HepG2 (cell line): ENCODE measurements around the gene ARHGEF16.

ENCODE experiments used
- CBX5 ChIP-seq: sonication (generic); formaldehyde crosslinking; IDR thresholded peaks from 2 replicates; pipeline ENCODE4 v1.4.0; 2020; ENCODE audit warnings: missing genetic modification reagents, borderline replicate concordance
- CEBPB ChIP-seq: IDR thresholded peaks from 2 replicates; pipeline ENCODE4 v1.6.1; 2011; ENCODE audit warnings: low read depth, low read length, improper control_type of control experiment, borderline replicate concordance
- E2F1 ChIP-seq: sonication (generic); formaldehyde crosslinking; IDR thresholded peaks from 2 replicates; pipeline ENCODE4 v1.5.0; 2020; ENCODE audit warnings: missing genetic modification reagents
- FOXJ3 ChIP-seq: sonication (generic); formaldehyde crosslinking; IDR thresholded peaks from 2 replicates; pipeline ENCODE4 v1.4.0; 2020; ENCODE audit warnings: missing genetic modification reagents, mild to moderate bottlenecking, borderline replicate concordance
- HIVEP1 ChIP-seq: sonication (generic); formaldehyde crosslinking; IDR thresholded peaks from 2 replicates; pipeline ENCODE4 v1.4.0; 2020; ENCODE audit warnings: mild to moderate bottlenecking, missing genetic modification reagents
- KAT7 ChIP-seq: IDR thresholded peaks from 2 replicates; pipeline ENCODE4 v1.6.1; 2018; ENCODE audit warnings: borderline replicate concordance, missing compliant biosample characterization
- SNRNP70 ChIP-seq: fragments of 200-400 bp; formaldehyde crosslinking; IDR thresholded peaks from 2 replicates; pipeline ENCODE4 v1.6.1; 2017; ENCODE audit warnings: mild to moderate bottlenecking, low read depth, low read length, moderate library complexity
- ZNF24 ChIP-seq: fragments of 450-650 bp; IDR thresholded peaks from 2 replicates; pipeline ENCODE4 v1.6.1; 2017; ENCODE audit warnings: antibody characterized with exemption, mild to moderate bottlenecking
- ZNF264 ChIP-seq: sonication (generic); formaldehyde crosslinking; IDR thresholded peaks from 2 replicates; pipeline ENCODE4 v1.4.0; 2020; ENCODE audit warnings: missing genetic modification reagents
- ZNF274 ChIP-seq: sonication (generic); formaldehyde crosslinking; IDR thresholded peaks from 2 replicates; pipeline ENCODE4 v1.5.1; 2020; ENCODE audit warnings: mild to moderate bottlenecking, missing genetic modification reagents
- ZNF30 ChIP-seq: sonication (generic); formaldehyde crosslinking; IDR thresholded peaks from 2 replicates; pipeline ENCODE4 v1.5.0; 2020; ENCODE audit warnings: mild to moderate bottlenecking, missing genetic modification reagents
- ZNF879 ChIP-seq: sonication (generic); formaldehyde crosslinking; IDR thresholded peaks from 2 replicates; pipeline ENCODE4 v1.8.1; 2023; ENCODE audit warnings: missing genetic modification reagents
- TF ChIP-seq, protein P1 (sequence below): sonication (generic); formaldehyde crosslinking; conservative IDR thresholded peaks from 2 replicates; pipeline ENCODE4 v1.4.0; 2020; ENCODE audit warnings: missing genetic modification reagents

GRCh38 chr1:3494321-3495308 is 40.1 kb downstream of the ARHGEF16 start:
- TF ChIP-seq, protein P1, sequence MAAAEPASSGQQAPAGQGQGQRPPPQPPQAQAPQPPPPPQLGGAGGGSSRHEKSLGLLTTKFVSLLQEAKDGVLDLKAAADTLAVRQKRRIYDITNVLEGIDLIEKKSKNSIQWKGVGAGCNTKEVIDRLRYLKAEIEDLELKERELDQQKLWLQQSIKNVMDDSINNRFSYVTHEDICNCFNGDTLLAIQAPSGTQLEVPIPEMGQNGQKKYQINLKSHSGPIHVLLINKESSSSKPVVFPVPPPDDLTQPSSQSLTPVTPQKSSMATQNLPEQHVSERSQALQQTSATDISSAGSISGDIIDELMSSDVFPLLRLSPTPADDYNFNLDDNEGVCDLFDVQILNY (CRISPR knock-in tag): no peak
- TF ChIP-seq ZNF30 (CRISPR knock-in tag) (no peak), ZNF879 (CRISPR knock-in tag) (no peak), E2F1 (CRISPR knock-in tag) (no peak), HIVEP1 (no peak), SNRNP70 (no peak), CBX5 (CRISPR knock-in tag) (no peak), ZNF274 (no peak), ZNF24 (no peak), ZNF264 (CRISPR knock-in tag) (no peak), KAT7 (CRISPR knock-in tag) (no peak), CEBPB (no peak), FOXJ3 (CRISPR knock-in tag) (no peak)
